A172 (cell line): ENCODE data around the gene LHX1. TPM values are rescaled to one million over a fixed set of nuclear protein-coding genes. Genes with fewer than 3 reads are reported as not detected.

Experiments used
- DNase-seq: peaks from one replicate; pipeline ENCODE4 v3.0.0-alpha.2; 2015; ENCODE audit warnings: low spot score
- total RNA-seq: library from RNA; depleted of rRNA; stranded (reverse); fragments of >200 nt; shearing (Covaris generic); gene quantifications from 2 replicates; pipeline ENCODE4 v1.2.3, GENCODE V29; 2014; rRNA removed

The LHX1 gene
- total RNA-seq, result 0.77 and 1.4 TPM in 2 replicates

DNA sequence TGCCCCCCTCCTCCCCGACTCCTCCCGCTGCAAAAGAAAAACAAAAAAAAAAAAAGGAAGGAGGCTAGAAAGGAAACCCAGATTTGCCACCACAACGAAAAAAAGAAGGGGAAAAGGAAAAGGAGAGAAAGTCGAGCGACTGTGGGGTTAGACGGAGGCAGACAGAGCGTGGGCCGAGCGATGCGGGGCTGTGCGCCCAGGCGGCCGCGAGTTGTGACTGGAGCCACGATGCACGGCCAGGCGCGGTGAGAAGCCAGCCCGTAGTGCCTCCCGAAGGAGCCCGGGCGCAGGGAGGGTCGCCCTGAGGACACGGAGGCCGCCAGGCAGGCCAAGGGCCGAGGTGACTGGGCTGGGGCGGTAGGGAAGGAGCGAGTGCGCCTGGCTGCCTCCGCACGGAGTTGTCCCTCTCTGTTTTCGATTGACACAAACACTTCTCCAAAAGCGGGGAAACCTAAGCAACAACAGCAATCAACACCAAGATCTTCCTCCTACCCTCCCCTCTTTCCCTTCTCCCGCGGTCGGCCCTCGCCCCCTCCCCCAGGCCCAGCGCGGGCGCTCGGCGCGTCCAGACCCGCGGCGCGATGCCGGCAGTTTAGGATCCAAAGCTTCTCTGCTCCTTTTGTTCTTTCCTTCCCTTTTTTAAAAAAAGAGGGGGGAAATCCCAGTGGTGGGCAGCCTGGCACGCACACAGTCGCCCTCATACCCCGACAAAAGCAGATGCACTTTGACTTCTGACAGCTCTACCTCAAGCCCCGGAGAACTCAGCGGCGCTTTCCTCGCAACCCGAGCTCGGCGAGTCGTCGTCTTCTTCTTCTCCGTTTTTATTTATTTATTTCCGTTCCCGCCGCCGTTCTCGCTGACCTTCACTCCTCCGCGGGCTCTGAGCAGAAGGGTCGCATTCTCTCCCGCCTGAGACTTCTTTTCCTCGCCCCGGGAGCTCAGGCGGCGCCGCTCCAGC, at the start of gene LHX1:
LHX1 (plus strand) TSS at position 475 of the 958 bp plus-strand sequence. CDS start 723 bp downstream, outside the sequence.
- no peak for DNase-seq

DNA sequence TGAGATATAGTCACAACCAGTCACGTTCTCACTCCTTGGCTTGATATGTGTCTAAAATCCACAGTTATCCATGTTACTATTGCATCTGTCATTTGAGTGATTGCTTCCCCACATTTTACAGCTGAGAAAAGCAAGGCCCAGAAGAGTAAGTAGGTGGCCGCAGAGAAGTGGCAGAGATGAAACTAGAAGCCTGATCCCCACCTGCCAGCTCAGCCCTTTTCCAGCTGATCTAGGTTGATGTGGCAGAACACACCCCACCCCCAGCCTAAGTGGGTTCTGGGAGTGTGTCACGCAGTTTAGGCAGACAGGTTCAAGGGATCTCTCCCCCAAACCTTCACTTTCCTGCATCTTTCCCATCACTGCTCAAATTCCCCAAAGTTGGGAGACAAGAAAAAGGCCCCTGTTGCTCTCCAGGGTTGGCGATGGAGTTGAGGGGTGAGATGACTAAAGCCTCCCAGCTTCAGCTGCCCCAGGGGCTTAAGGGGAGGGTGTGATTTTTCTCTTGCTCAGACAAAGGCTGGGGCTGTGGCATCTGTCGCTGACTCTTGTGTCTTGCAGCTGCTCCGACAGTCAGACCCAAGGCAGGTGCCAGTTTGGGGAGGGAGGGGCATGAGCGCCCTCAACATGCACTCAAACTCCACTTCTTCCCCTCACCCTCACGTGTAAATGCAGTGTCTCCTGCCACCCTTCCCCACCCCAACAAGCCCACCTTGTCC, 48.9 kb upstream of the LHX1 start:
- DNase-seq, result no peak

DNA sequence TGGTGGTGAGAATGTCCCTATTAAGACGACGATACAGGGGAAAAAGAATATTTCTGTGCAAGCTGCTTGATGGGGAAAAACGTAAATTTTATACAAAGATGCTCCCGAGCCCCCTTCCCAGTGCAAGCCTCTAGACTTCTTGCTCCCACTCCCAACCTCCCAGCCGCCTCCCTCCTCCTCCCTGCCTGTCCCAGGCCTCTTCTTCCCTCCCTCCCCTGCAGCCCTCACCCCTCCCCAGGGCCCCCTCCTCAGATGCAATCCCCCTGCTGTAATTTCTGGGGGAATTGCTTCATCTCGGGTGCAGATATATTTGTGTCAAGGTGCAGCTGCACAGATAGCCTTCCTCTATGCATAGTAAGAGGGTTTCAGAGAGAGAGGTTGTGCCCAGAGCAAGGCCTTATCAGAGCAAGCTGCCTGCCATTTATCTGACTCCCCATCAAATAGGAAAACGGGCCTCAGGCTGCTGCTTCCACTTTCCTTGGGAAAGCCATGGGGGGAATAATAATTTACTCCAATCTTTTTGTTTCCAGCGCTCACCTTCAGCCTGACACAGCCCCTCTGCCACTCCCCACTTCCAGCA, 47.4 kb upstream of the LHX1 start:
- no peak for DNase-seq

DNA sequence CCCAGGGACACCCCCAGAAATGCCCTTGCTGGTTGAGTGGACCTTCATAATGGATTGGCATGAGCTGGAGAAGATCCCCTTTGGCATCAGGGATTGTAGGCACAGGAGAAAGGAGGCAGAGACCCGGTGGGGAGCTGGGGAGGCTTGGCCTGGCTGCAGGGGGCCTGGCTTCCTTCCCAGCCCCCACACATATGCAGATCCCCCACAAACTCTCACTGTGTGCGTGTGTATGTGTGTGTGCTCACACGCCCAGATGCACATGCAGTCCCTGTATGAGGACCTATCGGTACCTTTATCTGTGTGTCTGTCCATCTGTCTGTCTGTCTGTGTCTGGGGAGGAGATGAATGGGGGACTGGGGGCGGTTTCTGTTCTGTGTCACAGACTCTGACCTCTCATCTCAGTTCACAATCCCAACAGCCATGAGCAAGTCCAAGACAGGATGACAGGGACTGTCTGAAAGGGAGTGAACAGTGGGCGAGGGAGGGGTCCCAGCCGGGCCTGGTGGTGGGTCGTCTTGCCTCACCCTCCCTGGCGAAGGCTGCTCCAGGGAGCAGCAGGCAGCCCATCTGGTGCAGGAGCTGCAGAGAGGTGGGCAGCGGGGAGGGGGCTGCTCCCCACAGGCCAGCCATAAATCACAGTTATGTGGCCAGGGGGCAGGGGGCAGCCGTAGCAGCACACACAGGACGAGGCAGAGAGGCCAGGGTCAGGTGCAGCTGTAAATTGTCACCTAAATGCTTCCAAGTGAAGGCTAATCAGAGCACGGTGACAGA, 46.7 kb upstream of the LHX1 start:
- DNase-seq, result no peak

DNA sequence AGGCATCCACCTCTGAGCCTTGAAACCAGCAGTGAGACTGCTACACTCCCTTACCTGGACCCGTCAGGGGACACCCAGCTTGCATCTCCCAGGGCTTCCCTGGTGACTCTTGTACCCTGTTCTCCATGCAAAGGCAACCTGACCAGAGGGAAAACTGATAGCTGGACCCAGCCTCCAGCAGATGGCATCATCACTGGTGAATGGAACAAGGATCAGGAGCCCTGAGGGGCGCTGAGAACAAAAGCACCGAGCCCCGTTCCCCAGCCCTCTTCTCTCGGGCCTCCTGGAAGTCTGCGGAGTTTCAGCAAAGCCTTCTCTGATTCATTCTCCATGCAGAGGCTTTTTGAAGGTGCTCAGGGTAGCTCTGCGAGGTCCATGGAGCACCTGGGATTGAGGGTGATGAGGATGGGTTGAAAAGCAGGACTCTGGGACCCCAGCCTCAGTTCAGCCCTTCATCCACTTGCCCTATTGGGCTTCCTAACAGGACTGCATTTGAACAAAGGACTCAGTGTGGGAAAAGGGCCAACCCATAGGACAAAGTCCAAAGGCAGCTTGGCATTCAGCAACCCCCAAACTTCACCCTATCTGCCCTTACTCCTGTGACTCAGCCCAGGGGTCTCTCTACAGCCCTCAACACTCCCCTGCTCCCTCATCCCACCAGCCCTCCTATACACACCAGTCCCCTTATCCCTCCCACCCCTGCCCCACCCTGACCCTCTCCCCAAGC, 45.0 kb upstream of the LHX1 start:
- DNase-seq, result no peak

DNA sequence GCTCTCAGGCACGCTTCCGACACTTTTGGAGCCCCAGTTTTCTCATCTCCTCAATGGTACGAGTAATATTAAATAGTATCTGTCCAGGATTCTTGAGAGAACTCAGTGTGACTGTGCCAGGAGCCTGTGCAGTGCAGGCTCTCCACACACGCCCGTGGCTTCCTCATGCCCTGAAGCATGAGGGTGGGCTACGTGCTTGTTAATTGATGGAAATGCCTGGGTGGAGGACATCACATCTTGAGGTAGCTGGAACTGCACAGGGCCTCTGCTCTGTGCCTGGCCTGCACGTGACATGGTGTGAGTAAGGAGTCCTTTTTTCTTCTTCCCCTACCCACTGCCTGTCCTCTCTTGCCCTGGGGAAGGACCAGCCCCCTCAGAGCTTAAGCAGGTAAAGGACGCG, 43.1 kb upstream of the LHX1 start:
- no peak for DNase-seq

DNA sequence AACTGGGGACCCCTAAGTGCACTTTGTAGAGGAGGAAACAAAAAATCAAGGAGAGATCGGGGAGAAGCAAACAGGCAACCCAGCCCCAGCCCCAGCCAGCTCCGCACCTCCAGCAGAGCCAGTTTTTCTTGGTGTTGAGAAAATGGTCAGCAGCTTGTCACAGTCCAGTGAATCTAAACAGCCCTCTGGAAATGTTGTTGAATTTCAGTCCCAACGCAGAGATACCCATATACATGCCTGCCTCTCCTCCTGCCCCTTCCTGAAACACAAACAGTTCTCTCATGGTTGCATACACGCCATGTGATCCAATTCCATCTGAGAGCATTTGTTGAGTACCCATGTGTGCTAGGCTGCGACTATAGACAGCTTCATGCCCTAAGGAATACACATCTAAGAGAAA, 42.4 kb upstream of the LHX1 start:
- no peak for DNase-seq

DNA sequence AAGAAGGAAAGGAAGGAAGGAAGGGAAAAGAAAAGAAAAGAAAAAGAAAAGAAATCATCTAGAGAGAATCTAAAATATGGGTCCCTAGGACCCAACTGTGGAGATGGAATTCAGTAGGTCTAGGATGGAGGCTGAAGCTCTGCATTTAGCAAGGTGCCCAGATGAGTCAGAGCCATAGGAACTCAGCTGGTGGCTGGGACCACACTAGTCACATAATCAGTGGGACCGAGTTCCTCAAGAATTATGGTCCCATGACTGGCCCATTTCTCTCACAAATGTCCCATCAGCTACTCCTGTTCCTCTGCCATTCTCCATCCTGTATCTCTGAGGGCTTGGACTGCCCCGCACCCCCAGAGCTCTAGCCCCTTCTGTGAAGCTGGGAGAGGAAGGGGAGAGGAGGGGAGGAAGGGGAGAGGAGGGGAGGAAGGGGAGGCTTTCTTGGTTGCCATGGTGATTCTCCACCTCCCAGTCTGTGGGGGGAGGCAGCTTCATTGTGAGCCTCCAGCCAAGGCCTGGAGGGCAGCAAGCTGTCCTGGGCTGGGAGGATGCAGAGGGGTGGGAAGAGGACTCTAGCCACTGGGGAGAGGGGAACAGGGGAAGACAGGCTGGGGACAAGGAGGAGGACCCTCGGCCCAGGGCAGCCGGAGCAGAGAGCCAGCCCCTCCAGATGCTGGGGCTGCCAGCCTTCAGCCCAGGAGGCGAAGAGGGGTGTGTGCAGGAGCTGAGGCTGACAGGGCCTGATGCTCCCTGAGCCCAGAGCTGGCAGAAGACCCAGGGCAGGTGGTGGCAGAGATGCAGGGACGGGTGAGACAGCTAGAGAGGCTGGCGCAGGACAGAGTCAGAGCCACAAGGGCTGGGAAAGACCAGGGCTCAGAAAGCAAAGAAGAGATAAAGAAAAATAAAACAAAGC, 37.8 kb upstream of the LHX1 start:
- DNase-seq, result peak; percentile 58

DNA sequence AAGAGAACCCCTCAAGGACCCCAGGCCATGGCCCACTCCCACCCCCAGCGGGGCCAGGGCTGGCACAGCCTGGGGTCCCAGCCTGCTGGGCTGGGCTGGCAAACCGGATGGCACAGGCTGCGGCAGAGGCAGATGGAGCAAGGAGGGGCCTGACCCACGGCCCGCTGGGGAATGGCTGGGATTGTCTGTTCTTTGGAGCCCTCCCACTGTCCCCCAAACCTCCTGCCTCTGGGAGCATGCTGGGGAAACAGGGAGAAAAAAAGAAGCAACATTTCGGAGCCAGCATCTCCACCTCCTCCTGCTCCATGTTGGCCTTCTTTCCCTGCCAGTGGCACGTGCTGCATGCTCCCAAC, 37.1 kb upstream of the LHX1 start:
- no peak for DNase-seq

DNA sequence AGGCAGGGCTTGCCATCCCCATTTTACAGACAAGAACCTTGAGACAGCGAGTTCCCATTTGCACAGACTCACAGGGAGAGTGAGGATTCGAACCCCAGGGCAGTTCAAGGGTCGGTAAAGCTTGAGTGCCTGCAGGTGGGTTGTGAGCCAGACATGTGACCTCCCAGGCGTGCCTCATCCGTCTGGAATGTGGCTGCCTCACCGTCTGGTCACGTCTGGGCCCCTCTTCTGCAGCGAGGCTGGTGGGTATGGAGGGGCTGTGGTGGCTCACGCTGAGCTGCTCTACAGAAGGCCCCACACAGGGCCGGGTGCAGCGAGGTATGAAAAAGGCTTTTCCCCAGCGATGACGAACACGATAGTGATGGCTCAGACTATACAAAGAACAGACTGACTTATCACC, 35.8 kb upstream of the LHX1 start:
- peak; percentile 81 for DNase-seq

DNA sequence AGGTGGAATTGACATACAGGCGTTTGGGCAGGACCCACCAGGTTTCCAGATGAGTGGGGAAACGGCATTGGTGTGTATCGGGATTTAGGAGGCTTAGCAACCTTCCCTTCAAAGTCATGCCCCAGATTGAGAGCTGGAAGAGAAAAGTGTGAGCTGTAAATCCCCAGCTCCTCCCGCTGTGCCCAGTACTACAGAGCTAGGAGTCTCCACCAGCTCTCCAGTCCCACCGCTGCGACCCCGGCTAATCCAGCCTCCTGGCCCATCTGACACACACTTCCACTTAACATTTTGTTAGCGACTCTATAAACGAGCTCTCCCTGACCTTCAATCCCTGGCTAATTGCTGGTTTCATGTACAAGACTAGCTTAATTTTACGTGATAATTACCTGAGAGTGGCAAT, 29.9 kb upstream of the LHX1 start:
- DNase-seq, result no peak

DNA sequence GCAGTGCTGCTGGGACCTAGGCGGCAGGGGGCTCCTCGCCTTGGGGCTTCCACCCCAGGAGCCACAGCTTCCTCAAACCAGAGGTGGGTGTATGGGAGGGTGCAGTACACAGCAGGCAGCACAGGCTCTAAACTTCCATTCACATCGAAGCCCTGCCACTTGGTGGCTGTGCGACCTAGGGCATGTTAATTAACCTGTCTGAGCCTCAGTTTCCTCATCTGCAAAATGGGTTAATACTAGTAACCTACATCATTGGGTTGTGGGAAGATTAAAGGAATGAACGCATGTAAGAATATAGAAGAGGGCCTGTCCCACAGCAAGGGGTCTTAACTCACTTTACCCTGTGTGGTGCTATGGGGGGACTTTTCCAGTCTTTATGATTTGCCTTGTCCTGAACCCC, 26.8 kb upstream of the LHX1 start:
- no peak for DNase-seq

DNA sequence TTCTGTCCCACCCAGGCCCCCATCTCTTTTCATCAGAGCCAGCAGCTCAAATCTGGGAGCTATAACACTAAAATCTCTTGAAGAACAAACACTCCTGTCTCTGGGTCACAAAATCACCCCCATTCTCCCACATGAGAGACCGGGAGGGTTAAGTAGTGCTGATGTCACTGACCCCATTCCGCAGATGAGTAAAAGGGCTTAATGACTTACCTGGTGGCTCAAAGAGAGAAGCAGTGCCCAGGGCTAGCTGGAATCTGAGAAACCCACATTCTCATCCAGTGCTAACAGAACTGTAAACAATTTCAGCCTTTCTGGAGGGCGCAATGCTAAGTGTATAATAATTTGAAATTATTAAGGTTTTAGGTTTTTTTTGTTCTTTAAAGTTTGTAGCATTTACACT, 26.3 kb upstream of the LHX1 start:
- no peak for DNase-seq

DNA sequence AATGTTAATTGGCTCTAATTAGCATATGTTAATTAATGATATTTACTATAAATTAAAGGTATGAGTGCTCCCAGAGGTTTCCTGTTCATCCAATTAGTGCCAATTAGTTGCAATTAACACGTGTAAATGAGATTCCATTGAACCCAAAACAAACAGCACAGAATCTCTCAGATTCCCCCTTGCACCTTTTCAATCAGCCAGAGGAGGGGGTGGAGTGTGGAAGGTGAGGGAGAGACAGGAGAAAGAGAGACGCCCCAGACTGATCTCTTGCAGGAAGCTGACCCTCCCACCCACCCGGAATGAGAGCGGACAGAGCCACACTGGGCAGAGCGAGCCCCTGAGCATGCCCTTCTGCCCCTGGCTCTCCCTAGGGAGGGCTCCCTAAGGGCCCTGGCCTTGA, 24.1 kb upstream of the LHX1 start:
- DNase-seq, result no peak

DNA sequence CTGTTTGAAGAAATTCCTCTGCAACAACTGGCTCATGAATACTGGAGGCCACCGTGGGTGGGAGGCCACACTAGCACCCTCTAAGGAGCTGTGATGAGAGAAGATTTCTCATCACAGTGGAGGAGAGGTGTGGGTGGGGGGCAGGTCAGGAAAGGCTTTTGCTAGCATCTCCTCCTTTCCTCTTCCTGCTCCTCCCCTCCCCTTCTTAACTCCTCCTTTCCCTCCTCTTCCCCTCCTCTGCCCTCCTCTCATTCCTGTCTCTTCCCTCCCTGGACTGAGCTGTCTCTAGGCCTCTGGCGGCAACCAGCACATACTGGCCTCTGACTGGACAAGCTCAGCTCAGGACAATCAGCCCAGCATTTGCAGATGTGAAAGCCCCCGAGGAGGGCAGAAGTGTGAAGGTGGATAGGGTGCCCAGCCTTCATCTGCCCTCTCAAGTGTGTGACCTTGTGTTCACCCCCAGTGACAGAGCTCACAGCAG, 19.0 kb upstream of the LHX1 start:
- DNase-seq, result peak; percentile 88

DNA sequence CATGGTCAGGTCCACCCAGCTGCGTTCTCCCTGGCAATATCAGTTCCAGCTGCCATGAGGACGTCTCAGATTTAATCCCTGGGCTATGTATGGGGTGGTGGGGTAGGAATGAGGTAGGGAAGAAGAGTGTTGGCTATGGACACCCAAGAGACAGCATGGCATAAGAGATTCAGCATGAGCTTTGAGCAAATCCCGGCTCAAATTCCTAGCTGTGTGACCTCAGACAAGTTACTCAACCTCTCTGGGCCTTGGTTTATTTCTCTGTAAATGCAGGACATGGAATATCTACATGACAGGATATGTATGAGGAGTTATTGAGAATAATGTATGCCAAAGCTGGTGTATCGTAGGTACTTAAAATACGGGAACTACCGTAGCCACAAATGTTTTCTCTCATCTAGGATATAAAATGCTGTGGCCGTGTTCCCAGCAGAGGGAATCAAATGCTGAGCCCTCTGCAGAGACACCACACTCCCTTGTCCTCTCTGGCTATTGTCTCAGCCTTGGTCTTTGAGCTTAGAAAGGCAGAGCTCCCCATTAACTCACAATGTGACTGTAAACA, 17.8 kb upstream of the LHX1 start:
- no peak for DNase-seq

DNA sequence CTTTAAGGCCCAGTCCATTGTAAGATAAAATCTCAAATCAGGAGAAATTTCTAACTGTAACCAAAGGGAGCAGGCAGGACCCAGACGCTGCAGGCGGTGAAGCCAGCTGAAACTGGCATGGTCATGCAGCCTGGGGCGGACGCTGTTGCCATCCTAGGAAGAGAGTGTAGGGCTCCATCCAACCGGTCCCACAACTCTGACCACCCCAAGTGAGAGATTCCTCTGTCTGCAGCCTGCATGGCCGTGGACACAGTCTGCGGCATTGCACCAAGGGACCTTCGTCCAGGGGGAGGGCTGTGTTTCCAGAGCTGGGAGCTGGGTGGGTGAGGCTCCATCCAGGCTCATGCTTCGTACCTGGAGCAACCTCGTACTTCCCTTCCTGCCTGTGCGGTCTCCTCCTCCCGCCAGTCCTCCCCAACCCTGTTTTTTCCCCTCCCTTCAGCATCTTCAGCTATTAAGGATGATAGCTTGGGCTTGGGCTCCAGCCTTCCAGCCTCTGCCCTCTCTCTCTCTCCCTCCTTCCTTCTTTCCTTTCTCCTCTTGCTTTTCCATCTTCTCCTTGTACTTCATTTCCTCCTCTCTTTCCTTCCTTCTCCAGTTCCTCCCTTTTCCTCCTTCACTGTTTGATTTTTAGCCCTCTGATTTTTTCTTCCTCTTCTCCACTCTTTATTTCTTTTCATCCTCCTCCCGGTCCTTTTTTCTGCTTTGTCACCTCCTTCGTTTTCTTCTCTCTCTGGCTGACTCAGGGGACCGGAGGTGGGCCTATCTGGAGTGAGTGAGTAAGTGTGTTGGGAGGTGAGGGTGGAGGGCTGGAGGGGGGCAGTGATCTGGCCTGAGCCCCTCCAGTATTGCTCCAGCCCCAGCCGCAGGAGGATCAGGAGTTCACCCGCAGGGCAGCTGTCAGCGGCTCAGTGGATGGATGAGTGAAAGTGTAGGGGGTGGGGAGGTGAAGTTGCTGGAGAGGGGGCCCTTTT, 17.0 kb upstream of the LHX1 start:
- peak; percentile 93 for DNase-seq

DNA sequence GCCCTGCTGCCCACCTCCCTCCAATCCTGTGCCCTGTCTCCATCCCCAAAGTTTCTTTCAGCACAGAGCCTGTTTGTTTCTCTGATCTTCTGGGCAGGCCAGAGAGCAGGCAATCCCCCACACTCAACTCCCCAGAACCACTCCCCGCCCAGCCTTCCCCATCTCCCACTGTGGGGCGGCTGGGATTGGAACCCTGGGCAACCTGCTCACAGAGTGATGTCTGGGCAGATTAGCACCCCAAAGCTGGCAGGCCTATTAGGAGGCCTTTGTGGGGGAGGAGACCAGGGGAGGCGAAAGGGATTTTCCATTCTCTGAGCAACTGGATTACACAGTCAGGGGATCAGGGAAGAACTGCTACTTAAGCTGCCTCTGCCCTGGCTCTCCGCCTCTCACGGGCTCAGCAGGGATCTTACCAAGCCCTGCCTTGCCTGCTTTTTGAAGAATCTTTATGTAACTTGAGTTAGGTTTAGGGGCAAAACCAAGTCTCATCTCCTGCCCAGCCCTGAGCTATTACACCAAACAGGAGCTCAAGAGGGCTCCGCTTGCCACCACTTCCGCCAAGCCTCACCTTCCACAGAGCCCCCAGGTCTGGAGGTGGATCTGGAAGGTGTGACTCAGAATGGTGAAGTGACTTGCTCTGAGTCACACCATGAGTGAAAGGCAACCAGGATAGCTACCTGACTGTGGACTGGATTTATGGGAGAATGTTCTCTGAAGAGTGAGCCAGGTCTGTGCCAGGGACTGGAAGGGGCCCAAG, 16.0 kb upstream of the LHX1 start:
- peak; percentile 96 for DNase-seq
